B cell (primary cell): Measurements from ENCODE around the gene CCNYL1.

Experiments
- CTCF ChIP-seq: fragments of 200-600 bp; IDR thresholded peaks from one replicate; pipeline ENCODE4 v1.8.0; 2022; ENCODE audit warnings: antibody characterized with exemption, mild to moderate bottlenecking
- EZH2 ChIP-seq: IDR thresholded peaks from 2 replicates; pipeline ENCODE4 v1.6.1; 2012; ENCODE audit warnings: borderline replicate concordance, low read depth, mild to moderate bottlenecking, moderate library complexity, low read length; ENCODE audit not compliant: insufficient read depth, poor library complexity, severe bottlenecking

GRCh38 chr2:207693641-207694249 lies 17.7 kb upstream of the CCNYL1 start:
- TF ChIP-seq CTCF (no peak), EZH2 (no peak)
